NCI-H2081 (cell line): ENCODE data around the gene LCN6.
"Not testable (repeated sequence)": the region's sequence is repeated elsewhere in the genome, so short reads cannot be mapped to it uniquely, and the experiment has no call there.

Experiments
- DNase-seq, 2 experiments: peaks; one replicate each; lab custom pipeline; 2025; lab: John Stamatoyannopoulos, UW

The LCN6 gene, protein sequence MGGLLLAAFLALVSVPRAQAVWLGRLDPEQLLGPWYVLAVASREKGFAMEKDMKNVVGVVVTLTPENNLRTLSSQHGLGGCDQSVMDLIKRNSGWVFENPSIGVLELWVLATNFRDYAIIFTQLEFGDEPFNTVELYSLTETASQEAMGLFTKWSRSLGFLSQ

GRCh38 chr9:136748201-136748600 is at the start of gene LCN6:
LCN6 (minus strand) TSS chr9:136748525; CDS start chr9:136748483, 42 bp downstream.
- no peak for DNase-seq

GRCh38 chr9:136796775-136797347 is 48.5 kb upstream of the LCN6 start:
- DNase-seq: peak in 1 of 2 experiments; percentile 11

DNA sequence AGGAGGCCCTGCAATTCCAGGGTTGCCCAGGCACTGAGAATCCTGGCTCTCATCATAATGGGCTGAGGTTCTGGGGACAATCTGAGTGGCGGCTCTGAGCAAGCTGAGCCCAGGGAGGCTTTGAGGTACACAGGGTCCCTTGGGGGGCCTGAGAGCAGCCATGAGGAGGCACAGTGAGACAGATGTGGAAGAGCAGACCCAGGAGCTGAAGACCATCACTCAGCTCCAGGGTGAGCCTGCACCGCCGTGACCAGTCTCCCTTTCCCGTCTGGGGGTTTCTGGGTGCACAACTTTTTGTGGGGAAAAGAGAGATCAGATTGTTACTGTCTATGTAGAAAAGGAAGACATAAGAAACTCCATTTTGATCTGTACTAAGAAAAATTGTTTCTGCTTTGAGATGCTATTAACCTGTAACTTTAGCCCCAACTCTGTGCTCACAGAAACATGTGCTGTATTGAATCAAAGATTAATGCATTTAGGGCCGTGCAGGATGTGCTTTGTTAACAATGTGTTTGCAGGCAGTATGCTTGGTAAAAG is 48.0 kb upstream of the LCN6 start, which contains the start of gene CCDC183:
Gene CCDC183, plus strand, starts transcription at position 101 of the 537 bp plus-strand sequence. Its CDS starts 60 bp downstream, at position 161.
- DNase-seq: no peak

DNA sequence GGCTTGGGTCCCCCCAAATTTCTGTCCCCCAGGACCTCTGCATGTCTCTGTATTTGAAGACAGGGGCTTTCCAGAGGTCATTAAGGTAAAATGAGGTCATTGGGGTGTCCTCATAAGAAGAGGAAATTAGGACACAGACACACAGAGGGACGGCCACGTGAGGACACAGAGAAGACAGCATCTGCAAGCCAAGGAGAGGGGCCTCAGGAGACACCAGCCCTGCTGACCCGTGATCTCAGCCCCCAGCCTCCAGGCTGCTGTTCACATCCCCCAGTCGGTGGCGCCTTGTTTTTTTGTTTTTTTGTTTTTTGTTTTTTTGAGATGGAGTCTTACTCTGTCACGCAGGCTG is 46.6 kb upstream of the LCN6 start:
- no peak for DNase-seq

- no peak for DNase-seq
These were observed 46.1 kb upstream of the LCN6 start for GRCh38 chr9:136794281-136794999.

DNA sequence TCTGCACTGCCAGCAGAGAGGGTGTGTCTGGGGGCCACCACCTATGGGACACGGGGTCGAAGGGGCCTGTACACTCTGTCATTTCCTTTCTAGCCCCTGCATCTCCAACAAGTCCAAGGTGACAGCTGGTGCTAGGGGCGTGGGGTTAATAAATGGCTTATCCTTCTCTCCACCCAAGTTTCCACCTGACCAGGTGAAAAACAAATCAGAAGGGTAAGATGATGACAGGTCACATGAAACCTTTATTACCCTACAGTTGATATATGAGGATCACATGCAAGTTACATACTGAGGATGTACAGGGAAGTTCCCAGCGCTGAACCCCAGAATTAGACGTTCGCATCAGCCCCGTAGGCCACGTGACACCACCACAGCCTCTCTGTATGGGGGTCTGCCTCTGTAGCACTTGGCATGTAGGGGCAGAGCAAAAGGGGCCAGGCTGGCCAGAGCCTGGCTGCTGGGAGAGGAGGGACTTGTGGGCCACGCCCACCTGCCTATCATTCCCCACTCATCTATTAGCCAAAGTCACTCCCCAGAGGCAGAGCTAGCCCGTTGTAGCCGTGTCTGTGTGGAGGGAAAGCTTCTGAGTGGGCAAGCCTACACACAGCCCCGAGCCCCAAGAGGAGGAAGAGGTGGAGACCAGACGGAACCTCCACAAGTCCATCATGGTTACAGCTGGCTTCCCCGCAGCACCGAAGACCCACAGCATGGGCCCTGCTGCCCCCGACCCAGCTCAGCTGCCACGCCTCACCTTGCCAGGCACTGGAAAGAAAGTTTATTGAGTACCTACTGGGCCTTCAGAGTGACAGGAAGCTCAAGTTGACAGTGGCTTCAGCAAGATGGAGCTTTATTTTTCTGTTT is 45.0 kb upstream of the LCN6 start:
- no peak for DNase-seq

DNA sequence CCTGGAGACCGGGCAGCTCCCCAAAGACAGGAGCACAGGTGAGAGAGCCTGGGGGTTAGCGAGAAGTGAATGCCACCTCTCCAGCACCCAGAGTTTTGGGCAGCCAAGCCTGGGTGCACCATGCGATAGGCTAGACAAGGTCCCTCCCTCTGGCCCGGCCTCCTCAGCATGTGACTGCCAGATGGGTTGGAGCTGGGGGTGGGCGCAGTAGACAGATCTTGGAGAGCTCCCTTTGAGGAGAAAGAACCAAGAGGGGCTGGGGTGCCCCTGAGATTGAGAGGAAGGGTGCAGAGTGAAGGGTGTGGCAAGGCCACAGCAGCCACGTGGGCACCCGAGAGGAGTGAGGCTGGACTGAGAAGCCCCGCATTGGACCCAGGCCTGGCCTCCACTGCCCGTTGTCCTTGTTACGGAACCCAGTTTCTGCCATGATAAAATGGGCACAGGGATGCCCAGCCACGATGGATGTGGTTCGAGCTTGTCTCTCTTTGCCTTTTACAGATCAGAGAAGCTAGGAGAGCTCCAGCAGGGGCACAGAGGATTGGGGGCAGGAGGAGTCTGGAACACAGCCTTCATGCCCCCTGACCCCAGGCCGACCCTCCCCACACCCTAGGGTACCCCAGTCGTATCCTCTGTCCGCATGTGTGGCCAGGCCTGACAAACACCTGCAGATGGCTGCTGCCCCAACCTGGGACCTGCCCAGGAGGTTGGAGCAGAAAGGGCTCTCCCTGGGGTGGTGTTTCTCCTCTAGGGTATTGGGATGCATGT is 44.2 kb upstream of the LCN6 start:
- DNase-seq: no peak

DNA sequence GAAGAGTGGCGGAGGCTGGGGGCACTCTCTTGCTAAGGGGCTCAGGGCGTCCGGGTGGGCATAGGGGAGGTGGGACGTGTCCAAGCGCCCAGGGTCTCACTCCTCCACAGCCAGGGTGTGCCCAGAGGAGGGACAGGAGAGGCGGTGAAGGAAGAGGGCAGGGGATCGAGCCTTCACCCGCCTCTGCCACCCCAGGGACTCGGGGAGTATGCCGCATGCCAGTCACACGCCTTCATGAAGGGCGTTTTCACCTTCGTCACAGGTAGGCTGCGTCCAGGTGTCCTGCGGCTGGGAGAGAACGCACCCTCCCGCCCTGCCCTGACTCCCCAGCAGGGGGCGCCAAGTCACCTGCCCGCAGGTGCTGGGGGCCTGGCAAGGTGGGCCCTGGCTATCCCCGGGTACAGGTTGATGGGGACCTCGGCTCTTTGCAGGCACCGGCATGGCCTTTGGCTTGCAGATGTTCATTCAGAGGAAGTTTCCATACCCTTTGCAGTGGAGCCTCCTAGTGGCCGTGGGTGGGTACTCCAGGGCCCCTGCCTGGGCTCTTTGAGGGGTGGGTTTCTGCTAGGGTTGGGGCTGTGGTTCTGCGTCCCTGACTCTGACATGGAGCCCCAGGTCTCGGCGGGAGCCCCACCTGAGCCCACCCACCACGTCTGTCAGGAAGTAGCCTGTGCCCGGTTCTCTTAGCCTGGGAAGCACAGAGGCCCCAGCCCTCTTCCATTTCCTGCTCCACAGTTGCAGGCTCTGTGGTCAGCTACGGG is 43.4 kb upstream of the LCN6 start:
- peak; percentile 56 to 60 for DNase-seq

DNA sequence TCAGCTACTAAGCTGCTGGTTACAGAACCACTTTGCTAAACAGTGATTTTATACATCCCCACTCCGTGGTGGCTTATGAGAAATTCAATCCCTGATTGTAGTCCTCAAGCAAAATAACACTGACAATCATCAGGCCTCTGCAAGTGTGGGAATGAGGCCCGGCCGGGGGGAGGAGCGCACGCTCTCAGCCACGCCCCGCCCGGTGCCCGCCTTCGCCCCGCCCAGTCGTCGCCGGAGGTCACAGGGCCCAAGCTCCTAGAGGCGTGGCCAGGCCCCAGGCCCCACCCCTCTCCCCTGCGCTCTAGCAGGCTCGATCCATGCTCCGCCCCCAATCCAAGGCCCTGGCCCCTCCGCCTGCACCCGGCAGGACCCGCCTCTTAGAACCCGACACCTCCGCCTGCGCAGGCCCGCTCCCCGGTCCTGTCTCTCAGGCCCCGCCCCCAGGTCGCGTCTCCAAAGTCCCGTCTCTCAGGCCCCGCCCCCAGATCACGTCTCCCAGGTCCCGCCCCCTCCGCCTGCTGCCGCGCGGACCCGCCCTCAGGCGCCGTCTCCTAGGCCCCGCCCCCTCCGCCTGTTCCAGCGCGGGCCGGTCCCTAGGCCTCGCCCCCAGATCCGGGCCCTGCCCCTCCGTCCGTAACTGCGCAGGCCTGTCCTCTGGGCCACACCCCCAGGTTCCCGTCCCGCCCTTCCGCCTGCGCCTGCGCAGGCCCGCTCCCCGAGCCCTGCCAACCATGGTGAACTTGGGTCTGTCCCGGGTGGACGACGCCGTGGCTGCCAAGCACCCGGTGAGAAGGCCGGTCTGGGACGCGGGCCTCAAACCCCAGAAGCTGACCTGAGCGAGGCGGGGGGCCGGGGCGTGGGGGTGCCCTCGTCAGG is 42.6 kb upstream of the LCN6 start, which contains the start of gene TMEM141:
Gene TMEM141, plus strand, starts transcription at position 705 of the 876 bp plus-strand sequence. Its CDS starts 27 bp downstream, at position 732.
- peak; percentile 99 to 100 for DNase-seq

DNA sequence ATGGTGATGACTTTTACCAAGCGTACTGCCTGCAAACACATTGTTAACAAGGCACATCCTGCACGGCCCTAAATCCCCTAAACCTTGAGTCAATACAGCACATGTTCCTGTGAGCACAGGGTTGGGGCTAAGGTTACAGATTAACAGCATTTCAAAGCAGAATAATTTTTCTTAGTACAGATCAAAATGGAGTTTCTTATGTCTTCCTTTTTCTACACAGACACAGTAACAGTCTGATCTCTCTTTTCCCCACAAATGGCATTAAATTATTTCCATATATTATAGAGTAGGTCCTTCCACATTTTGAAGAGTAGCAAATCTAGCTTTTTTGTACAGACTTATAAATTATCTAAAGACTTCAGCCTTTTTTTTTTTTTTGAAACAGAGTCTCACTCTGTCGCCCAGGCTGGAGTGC is 41.2 kb upstream of the LCN6 start:
- no peak for DNase-seq

GRCh38 chr9:136788644-136789522 is 40.6 kb upstream of the LCN6 start:
- not testable (repeated sequence) for DNase-seq

DNA sequence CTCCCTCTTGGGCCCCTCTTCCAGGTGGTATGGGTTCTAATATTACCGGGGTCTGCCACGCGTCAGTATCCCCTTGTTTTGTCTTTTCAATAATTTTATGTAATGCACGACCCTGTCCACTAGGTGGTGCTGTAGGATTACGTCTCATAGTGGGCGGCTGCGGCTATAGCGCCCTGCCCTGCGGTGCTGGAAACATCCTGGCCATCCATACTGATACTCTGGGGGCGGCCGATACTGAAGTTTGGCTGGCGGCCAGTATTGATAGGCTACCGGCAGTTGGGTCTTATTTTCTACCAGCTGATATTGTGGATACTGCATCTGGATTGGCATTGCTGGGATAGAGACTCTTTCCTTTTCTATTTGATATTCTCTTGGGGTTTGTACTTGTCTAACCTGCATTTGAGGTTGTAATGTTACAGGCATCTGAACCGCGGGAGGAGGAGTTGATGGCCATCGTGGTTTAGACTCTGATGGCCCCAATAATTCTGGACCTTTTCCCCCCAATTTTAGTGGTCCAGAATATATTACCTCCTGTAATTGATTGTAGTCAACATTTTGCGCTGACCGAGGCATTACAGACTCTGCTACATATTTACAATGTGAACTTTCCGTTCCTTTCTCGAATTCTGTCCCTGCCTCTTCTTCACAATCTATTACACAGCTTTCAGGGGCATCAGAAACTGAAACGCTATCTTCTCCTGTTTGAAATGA is 39.5 kb upstream of the LCN6 start:
- DNase-seq: peak; percentile 70 to 75

- DNase-seq: not testable (repeated sequence)
These were observed 38.7 kb upstream of the LCN6 start for GRCh38 chr9:136786983-136787382.

DNA sequence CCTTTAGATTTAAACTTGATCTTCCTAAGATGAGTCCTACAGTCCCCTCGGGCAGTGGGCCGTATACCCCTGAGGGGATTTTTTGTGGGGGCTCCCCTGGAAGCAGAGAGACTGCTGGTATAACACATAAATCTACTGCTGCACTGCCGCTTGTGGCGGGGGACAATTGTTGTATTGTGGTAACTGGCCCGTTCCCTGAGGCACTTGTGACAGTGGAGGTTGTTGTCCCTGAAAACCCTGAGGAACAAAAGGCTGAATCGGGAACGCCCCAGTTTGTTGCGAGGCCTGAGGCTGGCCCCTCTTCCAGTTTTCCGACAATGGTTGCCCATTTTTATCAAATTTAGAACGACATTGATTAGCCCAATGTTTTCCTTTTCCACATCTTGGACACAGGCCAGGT is 38.1 kb upstream of the LCN6 start:
- peak in 1 of 2 experiments; percentile 14 for DNase-seq

GRCh38 chr9:136785565-136786355 is 37.4 kb upstream of the LCN6 start:
- DNase-seq: not testable (repeated sequence)

- DNase-seq: no peak
These were observed 36.7 kb upstream of the LCN6 start for GRCh38 chr9:136784997-136785361.
